Ovary (tissue), 3 donors: ENCODE data around the gene CWC27.

ENCODE experiments used
- CTCF ChIP-seq, 3 donors: fragments of 450-650 bp in 2 of 3; fragments of 200-600 bp in 1 of 3; IDR thresholded peaks; one replicate each; pipeline versions ENCODE4 v1.5.1 to v1.8.0; 2016 to 2022; ENCODE audit warnings: antibody characterized with exemption in 3 of 3, mild to moderate bottlenecking in 1 of 3
- EP300 ChIP-seq: sonication (generic); formaldehyde crosslinking; IDR thresholded peaks from one replicate; pipeline ENCODE4 v1.6.1; 2017; ENCODE audit warnings: antibody characterized with exemption
- POLR2A ChIP-seq: fragments of 450-650 bp; IDR thresholded peaks from one replicate; pipeline ENCODE4 v1.6.1; 2017; ENCODE audit warnings: antibody characterized with exemption, mild to moderate bottlenecking, moderate library complexity
- donor health status: DM: no; HTN: no; CAD: no.

- TF ChIP-seq POLR2A (no peak), CTCF (IDR thresholded peaks at IDR 0.05) (no peak), EP300 (no peak)
Measured at GRCh38 chr5:64746446-64746845, 22.3 kb upstream of the CWC27 start.
